HL-60 (cell line): ENCODE data around the gene CNTNAP2.

Source experiments
- DNase-seq, 2 experiments: peaks; one replicate each; pipeline ENCODE4 v3.0.0-alpha.2; 2010 to 2020; ENCODE audit warnings: low read depth in 1 of 2, low spot score in 1 of 2
- H3K27ac ChIP-seq: fragments of 250-450 bp; sonication (Bioruptor Pico); replicated peaks from 2 replicates; pipeline ENCODE4 v1.5.1; 2020; ENCODE audit warnings: mild to moderate bottlenecking, moderate library complexity
- H3K27me3 ChIP-seq: fragments of 250-450 bp; sonication (Bioruptor Pico); 2 replicates; pipeline ENCODE4 v1.5.1; 2021; ENCODE audit warnings: mild to moderate bottlenecking, moderate library complexity; ENCODE audit not compliant: insufficient read depth, poor library complexity, severe bottlenecking
- H3K4me3 ChIP-seq: replicated peaks from 2 replicates; pipeline ENCODE4 v1.5.1; 2011; ENCODE audit warnings: mild to moderate bottlenecking, control low read depth, low read length; ENCODE audit not compliant: insufficient read depth
- GABPA ChIP-seq: IDR thresholded peaks from 2 replicates; pipeline ENCODE4 v1.6.1; 2012; ENCODE audit warnings: low read depth
- POLR2AphosphoS5 ChIP-seq: IDR thresholded peaks from 2 replicates; pipeline ENCODE4 v1.6.1; 2012; ENCODE audit warnings: low read depth
- SPI1 ChIP-seq: IDR thresholded peaks from 2 replicates; pipeline ENCODE4 v1.6.1; 2012; ENCODE audit warnings: low read depth, mild to moderate bottlenecking, borderline replicate concordance
- TF ChIP-seq, protein P1 (sequence below): IDR thresholded peaks from 2 replicates; pipeline ENCODE4 v1.6.1; 2012; ENCODE audit warnings: low read depth; ENCODE audit not compliant: insufficient replicate concordance
- TF ChIP-seq, protein P2 (sequence below): IDR thresholded peaks from one replicate; pipeline ENCODE4 v1.5.1; 2011; ENCODE audit warnings: low read length, control low read depth, inconsistent platforms; ENCODE audit not compliant: insufficient read depth

The CNTNAP2 gene

DNA sequence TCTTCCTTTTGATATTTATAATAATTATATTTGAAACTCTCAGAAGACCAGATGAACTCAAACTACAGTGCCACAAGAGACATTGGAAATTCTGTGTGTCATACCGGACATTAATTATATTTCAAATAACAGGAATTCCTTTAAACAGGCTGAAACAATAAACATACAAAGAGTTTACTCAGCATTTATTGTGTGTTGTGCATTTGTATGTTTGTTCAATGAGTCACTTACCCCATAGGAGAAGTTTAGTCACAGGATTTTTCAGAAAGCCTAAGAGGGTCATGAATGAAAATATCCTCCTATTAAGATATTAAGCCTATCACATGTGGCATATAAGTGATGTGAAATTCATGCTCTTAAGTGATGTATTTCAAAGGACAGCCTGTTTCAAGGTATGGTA, 566.8 kb downstream of the CNTNAP2 start:
- no peaks in the 10 kb centered on the region for H3K27me3 ChIP-seq
- no peak for DNase-seq
- TF ChIP-seq SPI1: no peak
- TF ChIP-seq, protein P1, sequence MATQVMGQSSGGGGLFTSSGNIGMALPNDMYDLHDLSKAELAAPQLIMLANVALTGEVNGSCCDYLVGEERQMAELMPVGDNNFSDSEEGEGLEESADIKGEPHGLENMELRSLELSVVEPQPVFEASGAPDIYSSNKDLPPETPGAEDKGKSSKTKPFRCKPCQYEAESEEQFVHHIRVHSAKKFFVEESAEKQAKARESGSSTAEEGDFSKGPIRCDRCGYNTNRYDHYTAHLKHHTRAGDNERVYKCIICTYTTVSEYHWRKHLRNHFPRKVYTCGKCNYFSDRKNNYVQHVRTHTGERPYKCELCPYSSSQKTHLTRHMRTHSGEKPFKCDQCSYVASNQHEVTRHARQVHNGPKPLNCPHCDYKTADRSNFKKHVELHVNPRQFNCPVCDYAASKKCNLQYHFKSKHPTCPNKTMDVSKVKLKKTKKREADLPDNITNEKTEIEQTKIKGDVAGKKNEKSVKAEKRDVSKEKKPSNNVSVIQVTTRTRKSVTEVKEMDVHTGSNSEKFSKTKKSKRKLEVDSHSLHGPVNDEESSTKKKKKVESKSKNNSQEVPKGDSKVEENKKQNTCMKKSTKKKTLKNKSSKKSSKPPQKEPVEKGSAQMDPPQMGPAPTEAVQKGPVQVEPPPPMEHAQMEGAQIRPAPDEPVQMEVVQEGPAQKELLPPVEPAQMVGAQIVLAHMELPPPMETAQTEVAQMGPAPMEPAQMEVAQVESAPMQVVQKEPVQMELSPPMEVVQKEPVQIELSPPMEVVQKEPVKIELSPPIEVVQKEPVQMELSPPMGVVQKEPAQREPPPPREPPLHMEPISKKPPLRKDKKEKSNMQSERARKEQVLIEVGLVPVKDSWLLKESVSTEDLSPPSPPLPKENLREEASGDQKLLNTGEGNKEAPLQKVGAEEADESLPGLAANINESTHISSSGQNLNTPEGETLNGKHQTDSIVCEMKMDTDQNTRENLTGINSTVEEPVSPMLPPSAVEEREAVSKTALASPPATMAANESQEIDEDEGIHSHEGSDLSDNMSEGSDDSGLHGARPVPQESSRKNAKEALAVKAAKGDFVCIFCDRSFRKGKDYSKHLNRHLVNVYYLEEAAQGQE: no peak
- no peak overlapping the region for H3K27ac ChIP-seq
- H3K4me3 ChIP-seq: no peak overlapping the region

DNA sequence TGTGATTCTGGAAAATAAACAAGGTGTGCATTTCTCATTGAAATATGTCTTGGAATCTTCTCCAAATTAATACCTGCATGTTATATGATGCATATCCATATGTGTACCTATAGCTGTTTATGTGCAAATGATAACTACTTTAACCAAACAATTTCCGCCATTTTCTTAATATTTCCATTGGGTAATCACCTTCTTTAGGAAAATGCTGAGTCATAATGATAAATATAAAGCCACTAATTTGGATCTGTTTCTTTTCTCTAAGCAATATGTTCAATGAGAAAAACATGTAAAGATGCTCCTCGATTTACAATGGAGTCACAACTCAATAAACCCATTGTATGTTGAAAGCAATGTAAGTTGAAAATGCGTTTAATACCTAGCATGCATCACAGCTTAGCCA, 574.4 kb downstream of the CNTNAP2 start:
- no peaks in the 10 kb centered on the region for H3K27me3 ChIP-seq
- DNase-seq: no peak
- H3K27ac ChIP-seq: no peak overlapping the region
- H3K4me3 ChIP-seq: no peak overlapping the region
- TF ChIP-seq, protein P2, sequence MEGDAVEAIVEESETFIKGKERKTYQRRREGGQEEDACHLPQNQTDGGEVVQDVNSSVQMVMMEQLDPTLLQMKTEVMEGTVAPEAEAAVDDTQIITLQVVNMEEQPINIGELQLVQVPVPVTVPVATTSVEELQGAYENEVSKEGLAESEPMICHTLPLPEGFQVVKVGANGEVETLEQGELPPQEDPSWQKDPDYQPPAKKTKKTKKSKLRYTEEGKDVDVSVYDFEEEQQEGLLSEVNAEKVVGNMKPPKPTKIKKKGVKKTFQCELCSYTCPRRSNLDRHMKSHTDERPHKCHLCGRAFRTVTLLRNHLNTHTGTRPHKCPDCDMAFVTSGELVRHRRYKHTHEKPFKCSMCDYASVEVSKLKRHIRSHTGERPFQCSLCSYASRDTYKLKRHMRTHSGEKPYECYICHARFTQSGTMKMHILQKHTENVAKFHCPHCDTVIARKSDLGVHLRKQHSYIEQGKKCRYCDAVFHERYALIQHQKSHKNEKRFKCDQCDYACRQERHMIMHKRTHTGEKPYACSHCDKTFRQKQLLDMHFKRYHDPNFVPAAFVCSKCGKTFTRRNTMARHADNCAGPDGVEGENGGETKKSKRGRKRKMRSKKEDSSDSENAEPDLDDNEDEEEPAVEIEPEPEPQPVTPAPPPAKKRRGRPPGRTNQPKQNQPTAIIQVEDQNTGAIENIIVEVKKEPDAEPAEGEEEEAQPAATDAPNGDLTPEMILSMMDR: no peak
- TF ChIP-seq GABPA (no peak), SPI1 (no peak), POLR2AphosphoS5 (no peak)
- TF ChIP-seq, protein P1: no peak

DNA sequence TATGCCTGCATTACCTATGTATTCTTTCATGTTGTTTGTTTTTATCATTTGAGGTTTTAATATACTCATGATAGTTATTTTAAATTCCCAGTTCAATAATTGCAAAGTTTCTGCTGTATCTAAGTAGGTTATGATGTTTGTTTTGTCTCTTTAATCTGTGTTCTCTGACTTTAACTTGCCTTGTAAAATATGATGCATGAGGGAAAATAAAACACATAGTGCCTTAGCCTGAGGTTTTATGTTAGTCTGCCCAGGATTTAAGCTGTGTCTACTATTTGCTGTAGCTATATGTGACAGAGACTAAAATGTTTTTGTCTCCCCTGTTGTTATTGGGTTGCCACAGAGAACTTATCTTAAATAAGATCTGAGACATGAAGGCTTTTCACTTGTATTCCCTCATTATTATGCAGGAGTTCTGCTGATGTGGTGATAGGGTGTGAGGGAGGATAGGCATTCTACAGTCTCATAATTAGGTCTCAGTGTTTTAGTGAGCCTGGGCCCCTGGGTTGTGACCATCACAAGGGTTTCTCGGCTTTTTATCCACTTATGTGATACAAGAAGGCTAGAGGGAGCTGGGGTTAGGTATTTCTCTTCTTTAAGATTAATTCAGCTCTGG, 582.5 kb downstream of the CNTNAP2 start:
- Histone ChIP-seq H3K4me3 (no peak overlapping the region), H3K27me3 (no peaks in the 10 kb centered on the region), H3K27ac (no peak overlapping the region)
- TF ChIP-seq, protein P1: no peak
- TF ChIP-seq GABPA: no peak
- no peak for TF ChIP-seq SPI1
- TF ChIP-seq POLR2AphosphoS5: no peak
- TF ChIP-seq, protein P2: no peak
- DNase-seq: no peak
